HEK293 (cell line): Measurements from ENCODE around the gene CREB5.

Experiments used
- HOXC10 ChIP-seq: sonication (generic); formaldehyde crosslinking; IDR thresholded peaks from 2 replicates; pipeline ENCODE4 v1.8.1; 2023; ENCODE audit warnings: mild to moderate bottlenecking, missing genetic modification reagents
- KLF7 ChIP-seq: fragments of 450-650 bp; formaldehyde crosslinking; IDR thresholded peaks from 2 replicates; pipeline ENCODE4 v1.5.1; 2016; ENCODE audit warnings: missing biosample characterization, missing genetic modification characterization, borderline replicate concordance
- REPIN1 ChIP-seq: fragments of 450-650 bp; formaldehyde crosslinking; IDR thresholded peaks from 2 replicates; pipeline ENCODE4 v1.5.1; 2017; ENCODE audit warnings: missing biosample characterization, missing genetic modification characterization, low read depth
- SCRT1 ChIP-seq: fragments of 450-650 bp; formaldehyde crosslinking; IDR thresholded peaks from 2 replicates; pipeline ENCODE4 v1.5.1; 2016; ENCODE audit warnings: missing biosample characterization, missing genetic modification characterization, borderline replicate concordance
- SETDB1 ChIP-seq: IDR thresholded peaks from one replicate; pipeline ENCODE4 v1.6.1; 2017; ENCODE audit warnings: mild to moderate bottlenecking, low read length, moderate library complexity, mixed read lengths; ENCODE audit not compliant: insufficient read length
- SP3 ChIP-seq: fragments of 450-650 bp; formaldehyde crosslinking; IDR thresholded peaks from 2 replicates; pipeline ENCODE4 v1.5.1; 2016; ENCODE audit warnings: missing biosample characterization, missing genetic modification characterization
- TCF7L2 ChIP-seq: IDR thresholded peaks from 2 replicates; pipeline ENCODE4 v1.6.1; 2011; ENCODE audit warnings: low read depth, mild to moderate bottlenecking, inconsistent platforms, low read length, moderate library complexity, borderline replicate concordance
- WT1 ChIP-seq: fragments of 450-650 bp; formaldehyde crosslinking; IDR thresholded peaks from 2 replicates; pipeline ENCODE4 v1.5.1; 2016; ENCODE audit warnings: missing biosample characterization, missing genetic modification characterization
- YY2 ChIP-seq: fragments of 450-650 bp; formaldehyde crosslinking; IDR thresholded peaks from 2 replicates; pipeline ENCODE4 v1.5.1; 2016; ENCODE audit warnings: missing biosample characterization, missing genetic modification characterization
- ZBTB21 ChIP-seq: fragments of 450-650 bp; formaldehyde crosslinking; IDR thresholded peaks from 2 replicates; pipeline ENCODE4 v1.5.1; 2017; ENCODE audit warnings: missing biosample characterization, missing genetic modification characterization
- ZEB2 ChIP-seq: fragments of 450-650 bp; formaldehyde crosslinking; IDR thresholded peaks from 2 replicates; pipeline ENCODE4 v1.5.1; 2016; ENCODE audit warnings: missing biosample characterization, missing genetic modification characterization
- ZFP37 ChIP-seq: fragments of 450-650 bp; formaldehyde crosslinking; IDR thresholded peaks from 2 replicates; pipeline ENCODE4 v1.5.1; 2016; ENCODE audit warnings: missing biosample characterization, missing genetic modification characterization
- ZNF112 ChIP-seq: fragments of 450-650 bp; formaldehyde crosslinking; IDR thresholded peaks from 2 replicates; pipeline ENCODE4 v1.5.0; 2017; ENCODE audit warnings: missing biosample characterization, missing genetic modification characterization
- ZNF155 ChIP-seq: fragments of 450-650 bp; formaldehyde crosslinking; IDR thresholded peaks from 2 replicates; pipeline ENCODE4 v1.5.1; 2016; ENCODE audit warnings: missing biosample characterization, missing genetic modification characterization
- ZNF292 ChIP-seq: fragments of 450-650 bp; formaldehyde crosslinking; IDR thresholded peaks from 2 replicates; pipeline ENCODE4 v1.5.1; 2016; ENCODE audit warnings: low read depth, missing biosample characterization, missing genetic modification characterization, borderline replicate concordance
- ZNF324 ChIP-seq: fragments of 450-650 bp; formaldehyde crosslinking; IDR thresholded peaks from 2 replicates; pipeline ENCODE4 v1.5.1; 2016; ENCODE audit warnings: missing biosample characterization, missing genetic modification characterization
- ZNF341 ChIP-seq: fragments of 450-650 bp; formaldehyde crosslinking; IDR thresholded peaks from 2 replicates; pipeline ENCODE4; 2016; ENCODE audit warnings: low read depth, missing biosample characterization, missing genetic modification characterization
- ZNF350 ChIP-seq: fragments of 450-650 bp; formaldehyde crosslinking; IDR thresholded peaks from 2 replicates; pipeline ENCODE4 v1.5.0; 2017; ENCODE audit warnings: missing biosample characterization, mild to moderate bottlenecking, missing genetic modification characterization
- ZNF366 ChIP-seq: fragments of 450-650 bp; formaldehyde crosslinking; conservative IDR thresholded peaks from 2 replicates; pipeline ENCODE4 v1.5.1; 2016; ENCODE audit warnings: missing biosample characterization, missing genetic modification characterization
- ZNF394 ChIP-seq: fragments of 450-650 bp; formaldehyde crosslinking; IDR thresholded peaks from 2 replicates; pipeline ENCODE4 v1.5.1; 2016; ENCODE audit warnings: missing biosample characterization, missing genetic modification characterization, mild to moderate bottlenecking, moderate library complexity, borderline replicate concordance
- ZNF416 ChIP-seq: fragments of 450-650 bp; formaldehyde crosslinking; IDR thresholded peaks from 2 replicates; pipeline ENCODE4 v1.5.1; 2016; ENCODE audit warnings: missing biosample characterization, missing genetic modification characterization
- ZNF433 ChIP-seq: fragments of 450-650 bp; formaldehyde crosslinking; IDR thresholded peaks from 2 replicates; pipeline ENCODE4 v1.5.1; 2016; ENCODE audit warnings: missing biosample characterization, missing genetic modification characterization, low read depth
- ZNF473 ChIP-seq: fragments of 450-650 bp; formaldehyde crosslinking; IDR thresholded peaks from 2 replicates; pipeline ENCODE4 v1.5.1; 2017; ENCODE audit warnings: missing biosample characterization, missing genetic modification characterization
- ZNF48 ChIP-seq: fragments of 450-650 bp; formaldehyde crosslinking; IDR thresholded peaks from 2 replicates; pipeline ENCODE4 v1.5.1; 2016; ENCODE audit warnings: missing biosample characterization, missing genetic modification characterization
- ZNF521 ChIP-seq: fragments of 450-650 bp; formaldehyde crosslinking; IDR thresholded peaks from 2 replicates; pipeline ENCODE4 v1.5.1; 2017; ENCODE audit warnings: missing biosample characterization, mild to moderate bottlenecking, missing genetic modification characterization
- ZNF530 ChIP-seq: fragments of 450-650 bp; formaldehyde crosslinking; IDR thresholded peaks from 2 replicates; pipeline ENCODE4 v1.5.1; 2016; ENCODE audit warnings: low read depth, missing biosample characterization, missing genetic modification characterization
- ZNF624 ChIP-seq: fragments of 450-650 bp; formaldehyde crosslinking; IDR thresholded peaks from 2 replicates; pipeline ENCODE4 v1.5.1; 2017; ENCODE audit warnings: missing biosample characterization, missing genetic modification characterization
- ZNF664 ChIP-seq: fragments of 450-650 bp; formaldehyde crosslinking; IDR thresholded peaks from 2 replicates; pipeline ENCODE4 v1.5.1; 2016; ENCODE audit warnings: missing biosample characterization, missing genetic modification characterization
- ZNF670 ChIP-seq: fragments of 450-650 bp; formaldehyde crosslinking; IDR thresholded peaks from 2 replicates; pipeline ENCODE4 v1.5.1; 2016; ENCODE audit warnings: missing biosample characterization, missing genetic modification characterization, low read depth
- ZNF701 ChIP-seq: fragments of 450-650 bp; formaldehyde crosslinking; IDR thresholded peaks from 2 replicates; pipeline ENCODE4 v1.5.1; 2016; ENCODE audit warnings: missing biosample characterization, missing genetic modification characterization
- ZNF707 ChIP-seq: fragments of 450-650 bp; formaldehyde crosslinking; IDR thresholded peaks from 2 replicates; pipeline ENCODE4 v1.5.1; 2016; ENCODE audit warnings: missing biosample characterization, missing genetic modification characterization
- ZXDB ChIP-seq: fragments of 450-650 bp; formaldehyde crosslinking; IDR thresholded peaks from 2 replicates; pipeline ENCODE4 v1.5.1; 2016; ENCODE audit warnings: missing biosample characterization, missing genetic modification characterization
- TF ChIP-seq, protein P1 (sequence below): fragments of 450-650 bp; formaldehyde crosslinking; IDR thresholded peaks from 2 replicates; pipeline ENCODE4 v1.5.1; 2017; ENCODE audit warnings: missing biosample characterization, missing genetic modification characterization
- TF ChIP-seq, protein P2 (sequence below): fragments of 450-650 bp; formaldehyde crosslinking; IDR thresholded peaks from 2 replicates; pipeline ENCODE4 v1.5.1; 2016; ENCODE audit warnings: missing biosample characterization, missing genetic modification characterization
- TF ChIP-seq, protein P3 (sequence below): fragments of 450-650 bp; formaldehyde crosslinking; IDR thresholded peaks from 2 replicates; pipeline ENCODE4 v1.5.1; 2016; ENCODE audit warnings: missing biosample characterization, missing genetic modification characterization
- TF ChIP-seq, protein P4 (sequence below): fragments of 450-650 bp; formaldehyde crosslinking; IDR thresholded peaks from 2 replicates; pipeline ENCODE4 v1.5.1; 2017; ENCODE audit warnings: missing biosample characterization, missing genetic modification characterization

The CREB5 gene

DNA sequence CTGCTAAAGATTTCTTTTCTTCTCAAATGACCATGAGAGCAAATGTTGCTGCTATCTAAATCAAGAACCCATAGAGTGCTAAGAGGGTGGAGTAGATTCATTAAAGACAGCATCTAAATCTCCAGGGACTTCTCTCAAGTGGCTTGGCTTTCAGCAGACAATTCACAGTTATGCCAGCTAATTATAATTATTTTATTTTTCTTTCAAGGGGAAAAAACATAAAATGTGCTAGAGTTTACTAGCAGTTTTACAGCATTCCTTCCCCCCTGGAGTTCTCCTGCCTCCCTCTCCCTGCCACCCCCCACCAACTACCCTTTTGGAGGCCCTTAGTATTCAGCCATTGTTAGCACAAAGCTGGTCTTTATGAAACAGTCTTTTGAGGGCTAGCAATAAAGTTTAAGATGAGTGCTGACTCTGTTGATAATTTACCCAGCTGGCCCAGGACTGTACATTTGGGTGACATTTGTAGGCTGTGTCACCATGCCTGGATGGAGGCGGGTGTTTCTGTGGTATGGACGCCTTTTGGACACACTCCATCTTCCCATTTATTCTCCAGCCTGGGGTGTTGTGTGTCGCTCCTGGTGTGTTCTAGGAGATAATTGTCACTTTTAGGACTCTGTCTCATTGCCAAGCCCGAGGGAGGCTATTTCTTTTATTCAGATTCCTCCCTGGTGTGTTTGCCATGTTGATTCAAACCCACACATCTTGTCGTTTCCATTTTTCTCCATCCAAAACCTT lies 160.2 kb downstream of the CREB5 start (continued):
- TF ChIP-seq, protein P1, sequence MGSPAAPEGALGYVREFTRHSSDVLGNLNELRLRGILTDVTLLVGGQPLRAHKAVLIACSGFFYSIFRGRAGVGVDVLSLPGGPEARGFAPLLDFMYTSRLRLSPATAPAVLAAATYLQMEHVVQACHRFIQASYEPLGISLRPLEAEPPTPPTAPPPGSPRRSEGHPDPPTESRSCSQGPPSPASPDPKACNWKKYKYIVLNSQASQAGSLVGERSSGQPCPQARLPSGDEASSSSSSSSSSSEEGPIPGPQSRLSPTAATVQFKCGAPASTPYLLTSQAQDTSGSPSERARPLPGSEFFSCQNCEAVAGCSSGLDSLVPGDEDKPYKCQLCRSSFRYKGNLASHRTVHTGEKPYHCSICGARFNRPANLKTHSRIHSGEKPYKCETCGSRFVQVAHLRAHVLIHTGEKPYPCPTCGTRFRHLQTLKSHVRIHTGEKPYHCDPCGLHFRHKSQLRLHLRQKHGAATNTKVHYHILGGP (tag by site-specific recombination) = no peak
- TF ChIP-seq YY2 (no peak), ZNF670 (no peak), ZNF155 (tag by site-specific recombination) (no peak), ZNF521 (no peak), ZNF473 (tag by site-specific recombination) (no peak), ZNF416 (no peak), ZNF394 (no peak), ZXDB (peak; percentile 38; the same call in 1 of the 2 replicates), ZNF350 (tag by site-specific recombination) (no peak), WT1 (tag by site-specific recombination) (peak; percentile 91), ZNF292 (tag by site-specific recombination) (no peak), ZNF112 (no peak), ZEB2 (tag by site-specific recombination) (peak; percentile 47; the same call in 1 of the 2 replicates), ZNF433 (tag by site-specific recombination) (no peak), KLF7 (tag by site-specific recombination) (peak; percentile 32; the same call in 1 of the 2 replicates), ZNF48 (tag by site-specific recombination) (no peak), ZNF366 (tag by site-specific recombination) (no peak), REPIN1 (tag by site-specific recombination) (no peak), ZNF530 (no peak), SP3 (tag by site-specific recombination) (no peak), SCRT1 (no peak; the same call in 1 of the 2 replicates), TCF7L2 (0 out of 2 replicates have a peak, but pooled peaks have one; percentile 40), ZNF664 (tag by site-specific recombination) (no peak), HOXC10 (CRISPR knock-in tag) (no peak), ZNF624 (tag by site-specific recombination) (no peak), ZNF324 (peak; percentile 26; the same call in 1 of the 2 replicates), ZNF707 (tag by site-specific recombination) (no peak), ZNF701 (tag by site-specific recombination) (peak; percentile 73; the same call in 1 of the 2 replicates), ZNF341 (tag by site-specific recombination) (peak; percentile 39; the same call in 1 of the 2 replicates), ZBTB21 (no peak), SETDB1 (no peak), ZFP37 (tag by site-specific recombination) (no peak)
- TF ChIP-seq, protein P2, sequence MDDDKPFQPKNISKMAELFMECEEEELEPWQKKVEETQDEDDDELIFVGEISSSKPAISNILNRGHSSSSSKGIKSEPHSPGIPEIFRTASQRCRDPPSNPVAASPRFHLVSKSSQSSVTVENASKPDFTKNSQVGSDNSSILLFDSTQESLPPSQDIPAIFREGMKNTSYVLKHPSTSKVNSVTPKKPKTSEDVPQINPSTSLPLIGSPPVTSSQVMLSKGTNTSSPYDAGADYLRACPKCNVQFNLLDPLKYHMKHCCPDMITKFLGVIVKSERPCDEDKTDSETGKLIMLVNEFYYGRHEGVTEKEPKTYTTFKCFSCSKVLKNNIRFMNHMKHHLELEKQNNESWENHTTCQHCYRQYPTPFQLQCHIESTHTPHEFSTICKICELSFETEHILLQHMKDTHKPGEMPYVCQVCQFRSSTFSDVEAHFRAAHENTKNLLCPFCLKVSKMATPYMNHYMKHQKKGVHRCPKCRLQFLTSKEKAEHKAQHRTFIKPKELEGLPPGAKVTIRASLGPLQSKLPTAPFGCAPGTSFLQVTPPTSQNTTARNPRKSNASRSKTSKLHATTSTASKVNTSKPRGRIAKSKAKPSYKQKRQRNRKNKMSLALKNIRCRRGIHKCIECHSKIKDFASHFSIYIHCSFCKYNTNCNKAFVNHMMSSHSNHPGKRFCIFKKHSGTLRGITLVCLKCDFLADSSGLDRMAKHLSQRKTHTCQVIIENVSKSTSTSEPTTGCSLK (tag by site-specific recombination) = no peak
- TF ChIP-seq, protein P3, sequence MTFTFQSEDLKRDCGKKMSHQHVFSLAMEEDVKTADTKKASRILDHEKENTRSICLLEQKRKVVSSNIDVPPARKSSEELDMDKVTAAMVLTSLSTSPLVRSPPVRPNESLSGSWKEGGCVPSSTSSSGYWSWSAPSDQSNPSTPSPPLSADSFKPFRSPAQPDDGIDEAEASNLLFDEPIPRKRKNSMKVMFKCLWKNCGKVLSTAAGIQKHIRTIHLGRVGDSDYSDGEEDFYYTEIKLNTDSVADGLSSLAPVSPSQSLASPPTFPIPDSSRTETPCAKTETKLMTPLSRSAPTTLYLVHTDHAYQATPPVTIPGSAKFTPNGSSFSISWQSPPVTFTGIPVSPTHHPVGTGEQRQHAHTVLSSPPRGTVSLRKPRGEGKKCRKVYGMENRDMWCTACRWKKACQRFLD = no peak
- TF ChIP-seq, protein P4, sequence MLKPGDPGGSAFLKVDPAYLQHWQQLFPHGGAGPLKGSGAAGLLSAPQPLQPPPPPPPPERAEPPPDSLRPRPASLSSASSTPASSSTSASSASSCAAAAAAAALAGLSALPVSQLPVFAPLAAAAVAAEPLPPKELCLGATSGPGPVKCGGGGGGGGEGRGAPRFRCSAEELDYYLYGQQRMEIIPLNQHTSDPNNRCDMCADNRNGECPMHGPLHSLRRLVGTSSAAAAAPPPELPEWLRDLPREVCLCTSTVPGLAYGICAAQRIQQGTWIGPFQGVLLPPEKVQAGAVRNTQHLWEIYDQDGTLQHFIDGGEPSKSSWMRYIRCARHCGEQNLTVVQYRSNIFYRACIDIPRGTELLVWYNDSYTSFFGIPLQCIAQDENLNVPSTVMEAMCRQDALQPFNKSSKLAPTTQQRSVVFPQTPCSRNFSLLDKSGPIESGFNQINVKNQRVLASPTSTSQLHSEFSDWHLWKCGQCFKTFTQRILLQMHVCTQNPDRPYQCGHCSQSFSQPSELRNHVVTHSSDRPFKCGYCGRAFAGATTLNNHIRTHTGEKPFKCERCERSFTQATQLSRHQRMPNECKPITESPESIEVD (tag by site-specific recombination) = peak; percentile 96
